Fibroblast of mammary gland (primary cell): ENCODE measurements around the gene CHCHD5.
"Not testable (repeated sequence)": the region's sequence is repeated elsewhere in the genome, so short reads cannot be mapped to it uniquely, and the experiment has no call there.

ENCODE experiments used
- DNase-seq: peaks from one replicate; pipeline ENCODE4 v3.0.0-alpha.2; 2010; ENCODE audit warnings: low read depth
- H3K4me3 ChIP-seq: 2 replicates; pipeline ENCODE4 v1.5.1; 2011; ENCODE audit warnings: low read depth, mild to moderate bottlenecking, low read length, moderate library complexity; ENCODE audit not compliant: control insufficient read depth
- TF ChIP-seq, protein P1 (sequence below): conservative IDR thresholded peaks from 2 replicates; pipeline ENCODE4 v1.5.1; 2011; ENCODE audit warnings: low read depth, low read length, inconsistent platforms; ENCODE audit not compliant: control insufficient read depth, insufficient read depth

CHCHD5 gene, protein sequence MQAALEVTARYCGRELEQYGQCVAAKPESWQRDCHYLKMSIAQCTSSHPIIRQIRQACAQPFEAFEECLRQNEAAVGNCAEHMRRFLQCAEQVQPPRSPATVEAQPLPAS

GRCh38 chr2:112584134-112584890 is at the start of gene CHCHD5:
Gene CHCHD5 (plus strand): TSS chr2:112584609. CDS start chr2:112584648, 39 bp downstream.
- H3K4me3 ChIP-seq = peak within 1 kb of the TSS; percentile 88
- peak; percentile 95 for DNase-seq
- TF ChIP-seq, protein P1, sequence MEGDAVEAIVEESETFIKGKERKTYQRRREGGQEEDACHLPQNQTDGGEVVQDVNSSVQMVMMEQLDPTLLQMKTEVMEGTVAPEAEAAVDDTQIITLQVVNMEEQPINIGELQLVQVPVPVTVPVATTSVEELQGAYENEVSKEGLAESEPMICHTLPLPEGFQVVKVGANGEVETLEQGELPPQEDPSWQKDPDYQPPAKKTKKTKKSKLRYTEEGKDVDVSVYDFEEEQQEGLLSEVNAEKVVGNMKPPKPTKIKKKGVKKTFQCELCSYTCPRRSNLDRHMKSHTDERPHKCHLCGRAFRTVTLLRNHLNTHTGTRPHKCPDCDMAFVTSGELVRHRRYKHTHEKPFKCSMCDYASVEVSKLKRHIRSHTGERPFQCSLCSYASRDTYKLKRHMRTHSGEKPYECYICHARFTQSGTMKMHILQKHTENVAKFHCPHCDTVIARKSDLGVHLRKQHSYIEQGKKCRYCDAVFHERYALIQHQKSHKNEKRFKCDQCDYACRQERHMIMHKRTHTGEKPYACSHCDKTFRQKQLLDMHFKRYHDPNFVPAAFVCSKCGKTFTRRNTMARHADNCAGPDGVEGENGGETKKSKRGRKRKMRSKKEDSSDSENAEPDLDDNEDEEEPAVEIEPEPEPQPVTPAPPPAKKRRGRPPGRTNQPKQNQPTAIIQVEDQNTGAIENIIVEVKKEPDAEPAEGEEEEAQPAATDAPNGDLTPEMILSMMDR = no peak

GRCh38 chr2:112534826-112535225 is 49.6 kb upstream of the CHCHD5 start:
- DNase-seq = no peak
- TF ChIP-seq, protein P1 = no peak
- H3K4me3 ChIP-seq = no peak overlapping the region

DNA sequence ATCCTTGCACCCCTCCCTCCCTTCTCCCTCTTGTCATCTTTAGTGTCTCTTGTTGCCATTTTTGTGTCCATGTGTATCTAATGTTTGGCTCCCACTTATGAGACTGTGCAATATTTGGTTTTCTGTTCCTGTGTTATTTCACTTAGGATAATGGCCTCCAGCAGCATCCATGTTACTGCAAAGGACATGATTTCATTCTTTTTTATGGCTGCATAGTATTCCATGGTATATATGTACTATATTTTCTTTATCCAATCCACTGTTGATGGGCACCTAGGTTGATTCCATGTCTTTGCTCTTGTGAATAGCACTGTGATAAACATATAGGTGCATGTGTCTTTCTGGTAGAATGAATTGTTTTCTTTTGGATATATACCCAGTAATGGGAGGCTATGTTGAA is 47.7 kb upstream of the CHCHD5 start:
- not testable (repeated sequence) for DNase-seq, H3K4me3 ChIP-seq

DNA sequence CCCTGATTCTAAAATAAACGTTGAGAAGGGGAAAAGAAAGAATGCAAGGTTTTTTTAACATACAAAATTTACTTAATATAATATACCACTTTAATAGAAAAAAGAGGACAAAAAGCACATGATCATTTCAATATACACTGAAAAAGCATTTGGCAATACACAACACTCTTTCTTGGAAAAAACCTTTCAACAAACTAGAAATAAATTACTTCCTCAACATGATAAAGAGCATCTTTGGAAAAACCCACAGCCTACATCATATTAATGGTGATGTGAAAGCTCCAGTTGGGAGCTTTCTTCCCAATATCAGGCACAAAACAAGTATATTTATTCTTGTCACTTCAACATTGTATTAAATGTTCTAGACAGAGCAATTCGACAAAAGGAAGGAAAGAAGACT is 45.1 kb upstream of the CHCHD5 start:
- TF ChIP-seq, protein P1 = no peak
- no peak overlapping the region for H3K4me3 ChIP-seq
- no peak for DNase-seq

- TF ChIP-seq, protein P1 = no peak
- H3K4me3 ChIP-seq = no peak overlapping the region
- DNase-seq = no peak
These were observed 43.5 kb upstream of the CHCHD5 start for GRCh38 chr2:112540906-112541305.

DNA sequence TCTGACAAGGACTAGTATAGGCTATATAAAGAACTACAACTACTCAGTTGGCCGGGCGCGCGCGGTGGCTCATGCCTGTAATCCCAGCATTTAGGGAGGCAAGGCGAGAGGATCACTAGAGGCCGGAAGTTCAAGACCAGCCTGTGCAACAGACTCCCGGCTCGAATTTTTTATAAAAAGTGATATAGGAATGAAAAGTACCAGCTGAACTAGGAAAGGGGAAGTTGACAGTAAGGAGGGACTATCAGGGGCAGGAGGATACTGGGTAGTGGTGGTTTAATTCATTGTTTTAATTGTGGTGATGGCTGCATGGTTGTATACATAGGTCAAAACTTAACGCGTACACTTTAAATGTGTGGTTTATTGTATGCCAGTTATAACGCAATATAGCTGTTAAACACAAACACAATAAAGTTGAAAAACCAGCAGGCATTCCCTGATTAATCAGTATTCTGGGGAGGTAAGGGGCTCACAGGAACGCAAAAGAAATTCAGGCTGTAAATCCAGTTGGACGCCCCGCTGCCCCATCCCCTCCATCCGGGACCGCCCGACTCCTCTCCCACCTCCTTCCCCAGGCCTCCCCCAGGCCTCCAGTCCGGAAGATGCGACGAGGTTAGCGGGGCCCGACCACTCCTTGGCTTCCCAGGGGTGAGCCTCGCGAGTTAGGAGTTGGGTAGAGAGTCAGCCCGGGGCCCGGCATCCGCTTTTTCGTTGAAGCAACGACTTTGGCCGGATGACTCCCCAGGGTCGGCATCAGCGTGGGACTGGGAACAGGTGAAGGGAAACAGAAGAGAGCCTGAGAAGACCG is 42.9 kb upstream of the CHCHD5 start:
- H3K4me3 ChIP-seq = peak overlapping the region; percentile 95
- DNase-seq = no peak
- TF ChIP-seq, protein P1 = no peak
